ENCODE data around the gene QRICH2. TPM values are rescaled to one million over a fixed set of nuclear protein-coding genes. Genes with fewer than 3 reads are reported as not detected.

The QRICH2 gene
- total and polyA plus RNA-seq, 10 of the 15 experiments (the other 5 are each of a cell fraction or from before 2014, with no cell fraction given): 0.04 to 0.72 (median 0.25) TPM

- TF ChIP-seq NR2C2 (IDR thresholded peaks at IDR 0.05; ENCODE audit: borderline replicate concordance, control insufficient read depth, insufficient read length, low read depth): no peak
- no peak for TF ChIP-seq E4F1 (IDR thresholded peaks at IDR 0.05; ENCODE audit: borderline replicate concordance, partially characterized antibody)
- no peak for TF ChIP-seq CBX5 (IDR thresholded peaks at IDR 0.05; ENCODE audit: low read depth)
- TF ChIP-seq HDAC6 (IDR thresholded peaks at IDR 0.05; ENCODE audit: unreplicated experiment): no peak
- TF ChIP-seq BCLAF1 (IDR thresholded peaks at IDR 0.05): no peak
- TF ChIP-seq RAD51 (IDR thresholded peaks at IDR 0.05): no peak
- TF ChIP-seq BMI1 (IDR thresholded peaks at IDR 0.05; ENCODE audit: borderline replicate concordance): no peak
- no peak for TF ChIP-seq MLLT1 (IDR thresholded peaks at IDR 0.05)
- no peak for TF ChIP-seq JUND (IDR thresholded peaks at IDR 0.05; ENCODE audit: low read depth, low read length)
- no peak for TF ChIP-seq CREB1 (IDR thresholded peaks at IDR 0.05; ENCODE audit: low read depth)
- no peak for TF ChIP-seq SRF (IDR thresholded peaks at IDR 0.05; ENCODE audit: low read depth in 2 of 2, low read length in 2 of 2)
- TF ChIP-seq ZNF622 (IDR thresholded peaks at IDR 0.05): no peak
- TF ChIP-seq PAX8 (IDR thresholded peaks at IDR 0.05): no peak
- no peak for TF ChIP-seq NFXL1 (IDR thresholded peaks at IDR 0.05; ENCODE audit: borderline replicate concordance)
- TF ChIP-seq RCOR1 (conservative IDR thresholded peaks at IDR 0.05; ENCODE audit: low read depth, low read length): no peak
- peak; percentile 59; the same call in 1 of the 2 replicates for TF ChIP-seq TAF1 (IDR thresholded peaks at IDR 0.05; ENCODE audit: borderline replicate concordance, low read depth, low read length)
- no peak for TF ChIP-seq CREM (IDR thresholded peaks at IDR 0.05; ENCODE audit: low read depth)
- TF ChIP-seq HSF1 (IDR thresholded peaks at IDR 0.05; ENCODE audit: low read depth, low read length): no peak
- TF ChIP-seq HCFC1 (IDR thresholded peaks at IDR 0.05; ENCODE audit: low read length): no peak
- no peak for TF ChIP-seq TCF3 (IDR thresholded peaks at IDR 0.05; ENCODE audit: borderline replicate concordance, insufficient read depth, low read depth, low read length)
- no peak for TF ChIP-seq GABPA (IDR thresholded peaks at IDR 0.05; ENCODE audit: low read depth)
- TF ChIP-seq SPI1 (IDR thresholded peaks at IDR 0.05; ENCODE audit: borderline replicate concordance, insufficient read depth, low read depth, low read length): no peak
- TF ChIP-seq ASH2L (IDR thresholded peaks at IDR 0.05; ENCODE audit: borderline replicate concordance, low read depth): no peak
- no peak for TF ChIP-seq SREBF1 (IDR thresholded peaks at IDR 0.05; ENCODE audit: low read length)
Measured at GRCh38 chr17:76262732-76263344, 45.2 kb downstream of the QRICH2 start (continued).
